Measurements from ENCODE around the gene ICAM4. TPM values are rescaled to one million over a fixed set of nuclear protein-coding genes. Genes with fewer than 3 reads are reported as not detected.

Gene ICAM4
- polyA plus RNA-seq, 4 donors, result 0.54 to 2.1 (median 0.58) TPM; not detected in 1

- 62 to 70% (median 63%) methylated on average over 19 of the region's 19 CpGs for WGBS, 3 donors
- FAIRE-seq, result no peak
- Histone ChIP-seq H3K4me3 (ENCODE audit: low read depth in 1 of 3, low read length in 3 of 3) (no peak overlapping the region), H3K36me3 (ENCODE audit: control insufficient read depth in 3 of 3, insufficient read depth in 2 of 3, low read depth in 1 of 3, low read length in 3 of 3) (peaks cover 10 to 56% (median 17%) of the 10 kb centered on the region in 3 donors), H3K27me3 (ENCODE audit: control insufficient read depth in 3 of 3, insufficient read depth in 3 of 3, low read length in 3 of 3) (no peaks in the 10 kb centered on the region), H3K27ac (ENCODE audit: low read depth in 1 of 3, low read length in 2 of 3) (peak overlapping the region in 1 of 3 donors; percentile 44), H3K9me3 (ENCODE audit: control insufficient read depth in 2 of 2, insufficient read depth in 1 of 2, low read depth in 1 of 2, low read length in 1 of 2) (no peaks in the 10 kb centered on the region), H3K4me1 (ENCODE audit: control insufficient read depth in 3 of 3, insufficient read depth in 2 of 3, low read depth in 1 of 3, low read length in 2 of 3) (peaks cover 0 to 10% (median 3%) of the 10 kb centered on the region in 3 donors)
- DNase-seq, result no peak
Observed at GRCh38 chr19:10316229-10317044, 29.7 kb downstream of the ICAM4 start.

- no peak for FAIRE-seq
- no peaks in the 10 kb centered on the region for H3K9me3 ChIP-seq (ENCODE audit: control insufficient read depth in 2 of 2, insufficient read depth in 1 of 2, low read depth in 1 of 2, low read length in 1 of 2)
- H3K4me3 ChIP-seq (ENCODE audit: low read depth in 1 of 3, low read length in 3 of 3), result no peak overlapping the region
- H3K4me1 ChIP-seq (ENCODE audit: control insufficient read depth in 3 of 3, insufficient read depth in 2 of 3, low read depth in 1 of 3, low read length in 2 of 3), result peaks cover 0 to 17% (median 3%) of the 10 kb centered on the region in 3 donors
- H3K27me3 ChIP-seq (ENCODE audit: control insufficient read depth in 3 of 3, insufficient read depth in 3 of 3, low read length in 3 of 3), result no peaks in the 10 kb centered on the region
- WGBS, 3 donors, result 83 to 86% (median 86%) methylated on average over 28 to 29 of the region's 29 CpGs
- peaks cover 10 to 64% (median 17%) of the 10 kb centered on the region in 3 donors for H3K36me3 ChIP-seq (ENCODE audit: control insufficient read depth in 3 of 3, insufficient read depth in 2 of 3, low read depth in 1 of 3, low read length in 3 of 3)
- H3K27ac ChIP-seq (ENCODE audit: low read depth in 1 of 3, low read length in 2 of 3), result no peak overlapping the region
- DNase-seq, result no peak
Observed at GRCh38 chr19:10317045-10317856, 30.5 kb downstream of the ICAM4 start.

- Histone ChIP-seq H3K27ac (ENCODE audit: low read depth in 1 of 3, low read length in 2 of 3) (no peak overlapping the region), H3K36me3 (ENCODE audit: control insufficient read depth in 3 of 3, insufficient read depth in 2 of 3, low read depth in 1 of 3, low read length in 3 of 3) (peaks cover 12 to 71% (median 19%) of the 10 kb centered on the region in 3 donors), H3K4me3 (ENCODE audit: low read depth in 1 of 3, low read length in 3 of 3) (no peak overlapping the region), H3K27me3 (ENCODE audit: control insufficient read depth in 3 of 3, insufficient read depth in 3 of 3, low read length in 3 of 3) (no peaks in the 10 kb centered on the region), H3K9me3 (ENCODE audit: control insufficient read depth in 2 of 2, insufficient read depth in 1 of 2, low read depth in 1 of 2, low read length in 1 of 2) (no peaks in the 10 kb centered on the region), H3K4me1 (ENCODE audit: control insufficient read depth in 3 of 3, insufficient read depth in 2 of 3, low read depth in 1 of 3, low read length in 2 of 3) (peaks cover 0 to 24% (median 6%) of the 10 kb centered on the region in 3 donors)
- DNase-seq (no peak), FAIRE-seq (no peak)
- WGBS, 3 donors, result 92 to 94% (median 93%) methylated on average over 10 to 15 of the region's 15 CpGs
Observed at GRCh38 chr19:10317857-10318462, 31.2 kb downstream of the ICAM4 start.

GRCh38 chr19:10318807-10319682 lies 32.3 kb downstream of the ICAM4 start:
- DNase-seq (no peak), FAIRE-seq (no peak)
- Histone ChIP-seq H3K9me3 (ENCODE audit: control insufficient read depth in 2 of 2, insufficient read depth in 1 of 2, low read depth in 1 of 2, low read length in 1 of 2) (no peaks in the 10 kb centered on the region), H3K27me3 (ENCODE audit: control insufficient read depth in 3 of 3, insufficient read depth in 3 of 3, low read length in 3 of 3) (no peaks in the 10 kb centered on the region), H3K27ac (ENCODE audit: low read depth in 1 of 3, low read length in 2 of 3) (no peak overlapping the region), H3K4me3 (ENCODE audit: low read depth in 1 of 3, low read length in 3 of 3) (no peak overlapping the region), H3K36me3 (ENCODE audit: control insufficient read depth in 3 of 3, insufficient read depth in 2 of 3, low read depth in 1 of 3, low read length in 3 of 3) (peaks cover 12 to 82% (median 20%) of the 10 kb centered on the region in 3 donors), H3K4me1 (ENCODE audit: control insufficient read depth in 3 of 3, insufficient read depth in 2 of 3, low read depth in 1 of 3, low read length in 2 of 3) (peaks cover 0 to 24% (median 6%) of the 10 kb centered on the region in 3 donors)
- WGBS, 3 donors, result 91 to 93% (median 91%) methylated on average over 13 of the region's 13 CpGs

- H3K36me3 ChIP-seq (ENCODE audit: control insufficient read depth in 3 of 3, insufficient read depth in 2 of 3, low read depth in 1 of 3, low read length in 3 of 3), result peaks cover 12 to 99% (median 22%) of the 10 kb centered on the region in 3 donors
- no peak for DNase-seq
- H3K4me3 ChIP-seq (ENCODE audit: low read depth in 1 of 3, low read length in 3 of 3), result no peak overlapping the region
- peak overlapping the region; percentile 72 to 86 (median 75) for H3K27ac ChIP-seq (ENCODE audit: low read depth in 1 of 3, low read length in 2 of 3)
- peaks cover 0 to 24% (median 6%) of the 10 kb centered on the region in 3 donors for H3K4me1 ChIP-seq (ENCODE audit: control insufficient read depth in 3 of 3, insufficient read depth in 2 of 3, low read depth in 1 of 3, low read length in 2 of 3)
- no peak for FAIRE-seq
- H3K27me3 ChIP-seq (ENCODE audit: control insufficient read depth in 3 of 3, insufficient read depth in 3 of 3, low read length in 3 of 3), result no peaks in the 10 kb centered on the region
- no peaks in the 10 kb centered on the region for H3K9me3 ChIP-seq (ENCODE audit: control insufficient read depth in 2 of 2, insufficient read depth in 1 of 2, low read depth in 1 of 2, low read length in 1 of 2)
- 89 to 94% (median 94%) methylated on average over 27 to 32 of the region's 32 CpGs for WGBS, 3 donors
Observed at GRCh38 chr19:10320602-10321416, 34.1 kb downstream of the ICAM4 start.

GRCh38 chr19:10321417-10321797 lies 34.7 kb downstream of the ICAM4 start:
- WGBS, 3 donors, result 49 to 73% (median 54%) methylated on average over 11 of the region's 11 CpGs
- Histone ChIP-seq H3K27ac (ENCODE audit: low read depth in 1 of 3, low read length in 2 of 3) (peak overlapping the region; percentile 72 to 86 (median 75)), H3K4me3 (ENCODE audit: low read depth in 1 of 3, low read length in 3 of 3) (no peak overlapping the region), H3K4me1 (ENCODE audit: control insufficient read depth in 3 of 3, insufficient read depth in 2 of 3, low read depth in 1 of 3, low read length in 2 of 3) (peaks cover 0 to 20% (median 6%) of the 10 kb centered on the region in 3 donors), H3K27me3 (ENCODE audit: control insufficient read depth in 3 of 3, insufficient read depth in 3 of 3, low read length in 3 of 3) (no peaks in the 10 kb centered on the region), H3K9me3 (ENCODE audit: control insufficient read depth in 2 of 2, insufficient read depth in 1 of 2, low read depth in 1 of 2, low read length in 1 of 2) (no peaks in the 10 kb centered on the region), H3K36me3 (ENCODE audit: control insufficient read depth in 3 of 3, insufficient read depth in 2 of 3, low read depth in 1 of 3, low read length in 3 of 3) (peaks cover 14 to 99% (median 23%) of the 10 kb centered on the region in 3 donors)
- no peak for FAIRE-seq
- peak; percentile 63 to 79 for DNase-seq

Measured in small intestine (tissue), 7 donors.